Measurements from ENCODE around the gene SOS2. TPM values are rescaled to one million over a fixed set of nuclear protein-coding genes. Genes with fewer than 3 reads are reported as not detected.

Gene SOS2
- total and polyA plus RNA-seq, 2 of the 8 experiments (the other 6 are each of a cell fraction or from before 2014, with no cell fraction given) = 2.8 to 12.7 TPM

GRCh38 chr14:50263321-50263720, 31.9 kb upstream of the SOS2 start (continued):
- no peak for TF ChIP-seq RNF2 (IDR thresholded peaks at IDR 0.05; ENCODE audit: borderline replicate concordance, low read depth, low read length, missing control alignments, poor library complexity, severe bottlenecking)
- no peak for TF ChIP-seq SIX5 (IDR thresholded peaks at IDR 0.05; ENCODE audit: low read depth, low read length)
- no peak for TF ChIP-seq POLR2A (IDR thresholded peaks at IDR 0.05; ENCODE audit: control extremely low read depth in 1 of 2, low read depth in 2 of 2, low read length in 2 of 2)
- no peak for TF ChIP-seq ATF2 (IDR thresholded peaks at IDR 0.05; ENCODE audit: low read length)

Data from H1 (cell line).